Endothelial cell of umbilical vein (primary cell): Measurements from ENCODE around the gene FAM83F. TPM values are rescaled to one million over a fixed set of nuclear protein-coding genes. Genes with fewer than 3 reads are reported as not detected.

Experiments used
- BruUV-seq: library from RNA; stranded (reverse); fragments of 400-500 nt; replicated peaks from 2 replicates; lab custom pipeline; 2021; lab: Mats Ljungman, UMichigan
- CTCF ChIA-PET: fragments of 300-600, 350-600 bp; sonication (Branson Sonifier 250); formaldehyde crosslinking; loops from one replicate; lab custom pipeline; 2021; ENCODE audit warnings: antibody characterized with exemption, inconsistent platforms; lab: Charles Lee
- POLR2A ChIA-PET: fragments of 300-600, 350-600 bp; sonication (Branson Sonifier 250); formaldehyde crosslinking; loops from one replicate; lab custom pipeline; 2021; ENCODE audit warnings: antibody characterized with exemption, inconsistent platforms; lab: Charles Lee
- DNase-seq: peaks from one replicate; pipeline ENCODE4 v3.0.0-alpha.2; 2011; ENCODE audit warnings: low read depth, low spot score
- FAIRE-seq: peaks from 2 replicates; lab custom pipeline; 2011; peaks lifted over from hg19 to GRCh38; lab: Jason Lieb, UNC
- H2AFZ ChIP-seq: 2 replicates; pipeline ENCODE4 v1.6.0; 2012; ENCODE audit warnings: low read depth, low read length, control low read depth, inconsistent platforms
- H3K27ac ChIP-seq: 2 replicates; pipeline ENCODE4 v1.5.1; 2011; ENCODE audit warnings: low read depth, mild to moderate bottlenecking, control low read depth, low read length, moderate library complexity; ENCODE audit not compliant: insufficient read depth
- H3K27me3 ChIP-seq, 2 experiments: 2 replicates each; pipeline versions ENCODE4 v1.6.0 to v1.6.1; 2011; ENCODE audit warnings: low read length in 2 of 2, mixed read lengths in 1 of 2; ENCODE audit not compliant: control insufficient read depth in 2 of 2, insufficient read depth in 2 of 2
- H3K36me3 ChIP-seq, 2 experiments: 2 replicates in 1 of 2; 3 replicates in 1 of 2; pipeline ENCODE4 v1.5.1; 2011; ENCODE audit warnings: low read length in 2 of 2, mild to moderate bottlenecking in 1 of 2, moderate library complexity in 1 of 2; ENCODE audit not compliant: control insufficient read depth in 2 of 2, insufficient read depth in 2 of 2; ENCODE audit errors: extremely low read depth in 1 of 2
- H3K4me1 ChIP-seq: 3 replicates; pipeline ENCODE4 v1.5.1; 2011; ENCODE audit warnings: mild to moderate bottlenecking, low read length; ENCODE audit not compliant: control insufficient read depth, insufficient read depth; ENCODE audit errors: extremely low read depth
- H3K4me2 ChIP-seq: 2 replicates; pipeline ENCODE4 v1.6.1; 2011; ENCODE audit warnings: low read length, control low read depth, mixed read lengths; ENCODE audit not compliant: insufficient read depth
- H3K4me3 ChIP-seq, 3 experiments: fragments of 200-600 bp in 1 of 3; sonication (generic), shearing (Covaris generic) in 1 of 3; replicated peaks in 1 of 3; 2 replicates each; pipeline ENCODE4 v1.5.1; 2011 to 2016; ENCODE audit warnings: control low read depth in 3 of 3, low read length in 3 of 3, mild to moderate bottlenecking in 2 of 3, inconsistent platforms in 1 of 3, low read depth in 1 of 3, moderate library complexity in 1 of 3; ENCODE audit not compliant: insufficient read depth in 1 of 3
- H3K79me2 ChIP-seq: 2 replicates; pipeline ENCODE4 v1.6.0; 2012; ENCODE audit warnings: low read length, inconsistent platforms; ENCODE audit not compliant: control insufficient read depth, insufficient read depth
- H3K9ac ChIP-seq: replicated peaks from 2 replicates; pipeline ENCODE3; 2011; ENCODE audit warnings: low read length, control low read depth; ENCODE audit not compliant: insufficient read depth; ENCODE audit errors: extremely low read depth
- H3K9me1 ChIP-seq: replicated peaks from 3 replicates; pipeline ENCODE4 v1.6.0; 2011; ENCODE audit warnings: mild to moderate bottlenecking, low read length; ENCODE audit not compliant: control insufficient read depth, insufficient read depth; ENCODE audit errors: extremely low read depth
- H3K9me3 ChIP-seq: replicated peaks from 2 replicates; pipeline ENCODE4 v1.5.1; 2012; ENCODE audit warnings: low read length, inconsistent platforms; ENCODE audit not compliant: control insufficient read depth, insufficient read depth
- H4K20me1 ChIP-seq: replicated peaks from 2 replicates; pipeline ENCODE3; 2011; ENCODE audit warnings: mild to moderate bottlenecking, low read length; ENCODE audit not compliant: control insufficient read depth, insufficient read depth; ENCODE audit errors: extremely low read depth
- CTCF ChIP-seq, 2 donors: IDR thresholded peaks; 1 replicate in 1 of 2; 2 replicates in 1 of 2; pipeline ENCODE4 v1.5.1; 2011; ENCODE audit warnings: low read length in 2 of 2, mild to moderate bottlenecking in 2 of 2, moderate library complexity in 2 of 2, control low read depth in 1 of 2, inconsistent platforms in 1 of 2, low read depth in 1 of 2; ENCODE audit not compliant: insufficient read depth in 1 of 2; ENCODE audit errors: extremely low read depth in 1 of 2
- EZH2 ChIP-seq: IDR thresholded peaks from 2 replicates; pipeline ENCODE4 v1.6.1; 2012; ENCODE audit warnings: borderline replicate concordance, low read depth, mild to moderate bottlenecking, moderate library complexity, low read length, inconsistent platforms; ENCODE audit not compliant: severe bottlenecking
- FOS ChIP-seq: IDR thresholded peaks from 2 replicates; pipeline ENCODE4 v1.6.1; 2011; ENCODE audit warnings: mild to moderate bottlenecking, low read length, moderate library complexity, borderline replicate concordance; ENCODE audit not compliant: insufficient read depth
- GATA2 ChIP-seq: IDR thresholded peaks from 2 replicates; pipeline ENCODE4 v1.7.0; 2011; ENCODE audit warnings: low read depth, mild to moderate bottlenecking, moderate library complexity, mixed read lengths, low read length; ENCODE audit not compliant: insufficient read length, insufficient read depth
- JUN ChIP-seq: IDR thresholded peaks from 2 replicates; pipeline ENCODE4 v1.6.1; 2011; ENCODE audit warnings: borderline replicate concordance, low read depth; ENCODE audit not compliant: insufficient read length, insufficient read depth
- MAX ChIP-seq: IDR thresholded peaks from 2 replicates; pipeline ENCODE4 v1.6.1; 2011; ENCODE audit not compliant: insufficient read depth, insufficient read length
- MYC ChIP-seq: IDR thresholded peaks from one replicate; pipeline ENCODE4 v1.6.1; 2011; ENCODE audit warnings: mild to moderate bottlenecking, low read depth, low read length
- POLR2A ChIP-seq: IDR thresholded peaks from 2 replicates; pipeline ENCODE4 v1.6.1; 2012; ENCODE audit warnings: low read depth, mild to moderate bottlenecking, control low read depth, low read length
- POLR2AphosphoS5 ChIP-seq: IDR thresholded peaks from 2 replicates; pipeline ENCODE4 v1.6.1; 2012; ENCODE audit warnings: low read depth, mild to moderate bottlenecking, control low read depth, low read length, moderate library complexity; ENCODE audit not compliant: insufficient read depth
- dilution Hi-C: fragments of 300-500 bp; cut with MboI; formaldehyde crosslinking; loops from one replicate; pipeline ENCODE4 v1.15.0; 2019; ENCODE audit warnings: low sequenced_read_pairs; ENCODE audit not compliant: extremely low pct_ligation_motif_present
- intact Hi-C: fragments of 100-400 bp; cut with micrococcal nuclease; formaldehyde crosslinking; loops from one replicate; pipeline ENCODE4 v1.10.0; 2022
- polyA plus RNA-seq, 4 experiments: library from polyadenylated mRNA; depleted of rRNA in 3 of 4; stranded (reverse) in 3 of 4; unstranded in 1 of 4; fragments of >200 nt; gene quantifications; 2 replicates each; pipeline versions ENCODE4 v1.2.1 to v1.2.3, GENCODE V29; 2011 to 2012; ENCODE audit warnings: missing spikeins in 1 of 4
- total RNA-seq: library from RNA; stranded (reverse); gene quantifications from 2 replicates; pipeline ENCODE4 v1.2.3, GENCODE V29; 2021

FAM83F gene
- total and polyA plus RNA-seq, 2 donors (not counting 3 experiments of a cell fraction or from before 2014, with no cell fraction given): not detected

- no peaks in the 10 kb centered on the region for H3K4me1 ChIP-seq
- H3K27ac ChIP-seq: no peak overlapping the region
- BruUV-seq: no TSS peak
- no peak for DNase-seq
- no peak overlapping the region for H2AFZ ChIP-seq
- dilution Hi-C loops (loop anchor here (25.0 kb wide), 1 partner anchor 457 kb away; the partner anchor contains the start of gene CACNA1I), intact Hi-C loops (no loop called here)
- no peaks in the 10 kb centered on the region for H3K79me2 ChIP-seq
- ChIA-PET POLR2A (no interaction called here), CTCF (interaction anchor here (0.7 kb wide), 1 partner anchor 226 kb away, joined by 3 read pairs; no protein-coding TSS in a partner anchor)
- TF ChIP-seq CTCF (IDR thresholded peaks at IDR 0.05; ENCODE audit: extremely low read depth in 1 of 2, insufficient read depth in 1 of 2, low read depth in 1 of 2, low read length in 2 of 2): no peak
- no peak for TF ChIP-seq JUN
- TF ChIP-seq FOS: no peak
- no peak for TF ChIP-seq GATA2
- no peak for TF ChIP-seq POLR2A
- TF ChIP-seq EZH2: no peak
- no peak for TF ChIP-seq MYC
- no peak for TF ChIP-seq POLR2AphosphoS5
- TF ChIP-seq MAX: no peak
- no peaks in the 10 kb centered on the region for H3K9me1 ChIP-seq
- no peaks in the 10 kb centered on the region for H3K36me3 ChIP-seq
- peaks cover 2 to 4% of the 10 kb centered on the region in 2 experiments for H3K27me3 ChIP-seq
- no peak overlapping the region for H3K4me3 ChIP-seq
- no peak overlapping the region for H3K9ac ChIP-seq
- no peaks in the 10 kb centered on the region for H3K9me3 ChIP-seq
- no peaks in the 10 kb centered on the region for H4K20me1 ChIP-seq
- no peak for FAIRE-seq
- no peak overlapping the region for H3K4me2 ChIP-seq
These were observed 24.3 kb downstream of the FAM83F start for GRCh38 chr22:40019100-40019499.
